Glutamatergic neuron (in vitro differentiated cells): ENCODE measurements around the gene ZFYVE21. TPM values are rescaled to one million over a fixed set of nuclear protein-coding genes. Genes with fewer than 3 reads are reported as not detected.

Experiments used
- DNase-seq: peaks from one replicate; pipeline ENCODE4 v3.0.0; 2022
- H3K27ac Mint-ChIP-seq: one replicate; pipeline ENCODE4 v1.8.0; 2020; ENCODE audit warnings: mild to moderate bottlenecking, mixed read lengths, inconsistent platforms; ENCODE audit not compliant: unreplicated experiment
- H3K27me3 Mint-ChIP-seq: one replicate; pipeline ENCODE4 v1.8.0; 2020; ENCODE audit warnings: mild to moderate bottlenecking, moderate library complexity, mixed read lengths, inconsistent platforms; ENCODE audit not compliant: unreplicated experiment
- H3K36me3 Mint-ChIP-seq: one replicate; pipeline ENCODE4 v1.8.0; 2020; ENCODE audit warnings: mild to moderate bottlenecking, mixed read lengths, inconsistent platforms; ENCODE audit not compliant: unreplicated experiment
- H3K4me1 Mint-ChIP-seq: one replicate; pipeline ENCODE4 v1.8.0; 2020; ENCODE audit warnings: mild to moderate bottlenecking, low read depth, mixed read lengths, inconsistent platforms; ENCODE audit not compliant: unreplicated experiment
- H3K4me3 Mint-ChIP-seq: one replicate; pipeline ENCODE4 v1.8.0; 2020; ENCODE audit warnings: mild to moderate bottlenecking, mixed read lengths, inconsistent platforms; ENCODE audit not compliant: unreplicated experiment
- H3K9me3 Mint-ChIP-seq: one replicate; pipeline ENCODE4 v1.8.0; 2020; ENCODE audit warnings: mild to moderate bottlenecking, moderate library complexity, mixed read lengths, inconsistent platforms; ENCODE audit not compliant: unreplicated experiment
- CTCF ChIP-seq: fragments of 200-600 bp; sonication (generic); IDR thresholded peaks from one replicate; pipeline ENCODE4 v1.5.0; 2021; ENCODE audit not compliant: partially characterized antibody, unreplicated experiment
- total RNA-seq: library from RNA; stranded (reverse); fragmentation: NEBNext Ultra II Directional; extraction: Animal tissue kit (Norgen Biotek cat#: 25700); gene quantifications from one replicate; pipeline ENCODE4 v1.2.1, GENCODE V29; 2021; ENCODE audit not compliant: unreplicated experiment

The ZFYVE21 gene
- total RNA-seq, 1 donor from 2014 or later = 49.1 TPM

GRCh38 chr14:103685276-103686211 is 30.1 kb upstream of the ZFYVE21 start:
- Mint-ChIP-seq H3K4me1 (peaks cover 33% of the 10 kb centered on the region), H3K27ac (peak overlapping the region; percentile 55), H3K27me3 (peaks cover 9% of the 10 kb centered on the region), H3K36me3 (no peaks in the 10 kb centered on the region), H3K4me3 (no peak overlapping the region), H3K9me3 (peaks cover 9% of the 10 kb centered on the region)
- DNase-seq = no peak
- TF ChIP-seq CTCF = no peak

- no peaks in the 10 kb centered on the region for H3K36me3 Mint-ChIP-seq
- no peak for DNase-seq
These were observed 28.7 kb upstream of the ZFYVE21 start for GRCh38 chr14:103686831-103687485.

GRCh38 chr14:103687712-103688111 is 27.9 kb upstream of the ZFYVE21 start:
- TF ChIP-seq CTCF = no peak
- H3K36me3 Mint-ChIP-seq = no peaks in the 10 kb centered on the region
- peaks cover 7% of the 10 kb centered on the region for H3K9me3 Mint-ChIP-seq
- DNase-seq = no peak
- H3K27me3 Mint-ChIP-seq = peaks cover 9% of the 10 kb centered on the region
- no peak overlapping the region for H3K27ac Mint-ChIP-seq
- peaks cover 38% of the 10 kb centered on the region for H3K4me1 Mint-ChIP-seq
- no peak overlapping the region for H3K4me3 Mint-ChIP-seq

More at GRCh38 chr14:103686831-103687485, 28.7 kb upstream of the ZFYVE21 start:
- Mint-ChIP-seq H3K4me1 (peaks cover 37% of the 10 kb centered on the region), H3K9me3 (peaks cover 9% of the 10 kb centered on the region), H3K27ac (no peak overlapping the region), H3K4me3 (no peak overlapping the region), H3K27me3 (peaks cover 9% of the 10 kb centered on the region)
- no peak for TF ChIP-seq CTCF

- DNase-seq = no peak
- no peak overlapping the region for H3K4me3 Mint-ChIP-seq
- peaks cover 9% of the 10 kb centered on the region for H3K27me3 Mint-ChIP-seq
- H3K27ac Mint-ChIP-seq = peak overlapping the region; percentile 33
- H3K9me3 Mint-ChIP-seq = peaks cover 7% of the 10 kb centered on the region
- peaks cover 31% of the 10 kb centered on the region for H3K4me1 Mint-ChIP-seq
- H3K36me3 Mint-ChIP-seq = no peaks in the 10 kb centered on the region
- no peak for TF ChIP-seq CTCF
These were observed 27.2 kb upstream of the ZFYVE21 start for GRCh38 chr14:103688441-103688840.
